H1 (cell line): ENCODE data around the gene RPL6. TPM values are rescaled to one million over a fixed set of nuclear protein-coding genes. Genes with fewer than 3 reads are reported as not detected.

Experiments used
- BACH1 ChIP-seq: IDR thresholded peaks from 2 replicates; pipeline ENCODE4 v1.6.1; 2012; ENCODE audit warnings: low read length, improper control_type of control experiment
- GABPA ChIP-seq: IDR thresholded peaks from 2 replicates; pipeline ENCODE4 v1.6.1; 2011; ENCODE audit warnings: mild to moderate bottlenecking, low read length, moderate library complexity, borderline replicate concordance; ENCODE audit not compliant: insufficient read depth
- KDM1A ChIP-seq: fragments of 200-600, 300-600 bp; sonication (generic); IDR thresholded peaks from 2 replicates; pipeline ENCODE4 v1.7.1; 2016; ENCODE audit warnings: mild to moderate bottlenecking, low read length, borderline replicate concordance
- KDM4A ChIP-seq: IDR thresholded peaks from one replicate; pipeline ENCODE4 v1.7.1; 2012; ENCODE audit warnings: low read depth, mild to moderate bottlenecking, moderate library complexity, low read length, inconsistent platforms; ENCODE audit not compliant: severe bottlenecking
- POLR2A ChIP-seq, 2 experiments: IDR thresholded peaks; 1 replicate in 1 of 2; 2 replicates in 1 of 2; pipeline ENCODE4 v1.6.1; 2011; ENCODE audit warnings: low read depth in 2 of 2, low read length in 2 of 2, mild to moderate bottlenecking in 2 of 2; ENCODE audit errors: control extremely low read depth in 1 of 2
- POLR2AphosphoS5 ChIP-seq: IDR thresholded peaks from 2 replicates; pipeline ENCODE4 v1.6.1; 2011; ENCODE audit warnings: low read depth, low read length
- POU5F1 ChIP-seq: IDR thresholded peaks from 2 replicates; pipeline ENCODE4 v1.6.1; 2011; ENCODE audit warnings: low read depth, mild to moderate bottlenecking, low read length, moderate library complexity
- RNF2 ChIP-seq: fragments of 200-900, 300-1000 bp; sonication (generic); IDR thresholded peaks from 2 replicates; pipeline ENCODE4 v1.7.1; 2016; ENCODE audit warnings: borderline replicate concordance, low read depth, mild to moderate bottlenecking, antibody characterized with exemption, low read length; ENCODE audit not compliant: poor library complexity, severe bottlenecking; ENCODE audit errors: missing control alignments
- SIN3A ChIP-seq, 2 experiments: IDR thresholded peaks in 1 of 2; conservative IDR thresholded peaks in 1 of 2; 2 replicates each; pipeline ENCODE4 v1.6.1; 2011 to 2012; ENCODE audit warnings: low read length in 2 of 2, improper control_type of control experiment in 1 of 2, low read depth in 1 of 2, mild to moderate bottlenecking in 1 of 2
- SIX5 ChIP-seq: IDR thresholded peaks from 2 replicates; pipeline ENCODE4 v1.6.1; 2011; ENCODE audit warnings: mild to moderate bottlenecking, low read depth, low read length
- SP4 ChIP-seq: IDR thresholded peaks from 2 replicates; pipeline ENCODE4 v1.6.1; 2012; ENCODE audit warnings: low read length, inconsistent platforms
- SRF ChIP-seq: IDR thresholded peaks from 2 replicates; pipeline ENCODE4 v1.6.1; 2011; ENCODE audit warnings: mild to moderate bottlenecking, low read depth, low read length, moderate library complexity
- TAF1 ChIP-seq: IDR thresholded peaks from 2 replicates; pipeline ENCODE4 v1.6.1; 2011; ENCODE audit warnings: mild to moderate bottlenecking, low read depth, low read length
- TAF7 ChIP-seq: optimal IDR thresholded peaks from 2 replicates; pipeline ENCODE3; 2011; ENCODE audit warnings: low read depth, mild to moderate bottlenecking, inconsistent platforms, low read length, moderate library complexity, borderline replicate concordance
- TEAD4 ChIP-seq: IDR thresholded peaks from 2 replicates; pipeline ENCODE4 v1.6.1; 2012; ENCODE audit warnings: low read depth, low read length, inconsistent platforms, mixed read lengths
- polyA plus RNA-seq, 7 experiments: library from polyadenylated mRNA; depleted of rRNA in 3 of 7; stranded (reverse) in 5 of 7; unstranded in 2 of 7; fragments of >200 nt in 5 of 7; fragments of 200-250 nt in 2 of 7; gene quantifications; 1 replicate in 5 of 7; 2 replicates in 1 of 7; 4 replicates in 1 of 7; pipeline versions ENCODE4 v1.2.1 to v1.2.3, GENCODE V29; 2011 to 2013; ENCODE audit warnings: missing spikeins in 2 of 7, mixed read lengths in 2 of 7
- total RNA-seq: library from RNA; stranded (reverse); fragmentation: NEBNext Ultra II Directional; extraction: Animal tissue kit (Norgen Biotek cat#: 25700); gene quantifications from 2 replicates; pipeline ENCODE4 v1.2.1, GENCODE V29; 2021
- TF ChIP-seq, protein P1 (sequence below): IDR thresholded peaks from 2 replicates; pipeline ENCODE4 v1.6.1; 2012; ENCODE audit warnings: inconsistent platforms
- TF ChIP-seq, protein P2 (sequence below): IDR thresholded peaks from 2 replicates; pipeline ENCODE4 v1.6.1; 2011; ENCODE audit warnings: low read length, improper control_type of control experiment
- TF ChIP-seq, protein P3 (sequence below): IDR thresholded peaks from 2 replicates; pipeline ENCODE4 v1.6.1; 2012; ENCODE audit warnings: inconsistent platforms
- TF ChIP-seq, protein P4 (sequence below): IDR thresholded peaks from 2 replicates; pipeline ENCODE4 v1.6.1; 2012; ENCODE audit warnings: low read length, inconsistent platforms

The RPL6 gene
- total and polyA plus RNA-seq, 2 of the 8 experiments (the other 6 are each of a cell fraction or from before 2014, with no cell fraction given), result 1,073 to 1,643 TPM

DNA sequence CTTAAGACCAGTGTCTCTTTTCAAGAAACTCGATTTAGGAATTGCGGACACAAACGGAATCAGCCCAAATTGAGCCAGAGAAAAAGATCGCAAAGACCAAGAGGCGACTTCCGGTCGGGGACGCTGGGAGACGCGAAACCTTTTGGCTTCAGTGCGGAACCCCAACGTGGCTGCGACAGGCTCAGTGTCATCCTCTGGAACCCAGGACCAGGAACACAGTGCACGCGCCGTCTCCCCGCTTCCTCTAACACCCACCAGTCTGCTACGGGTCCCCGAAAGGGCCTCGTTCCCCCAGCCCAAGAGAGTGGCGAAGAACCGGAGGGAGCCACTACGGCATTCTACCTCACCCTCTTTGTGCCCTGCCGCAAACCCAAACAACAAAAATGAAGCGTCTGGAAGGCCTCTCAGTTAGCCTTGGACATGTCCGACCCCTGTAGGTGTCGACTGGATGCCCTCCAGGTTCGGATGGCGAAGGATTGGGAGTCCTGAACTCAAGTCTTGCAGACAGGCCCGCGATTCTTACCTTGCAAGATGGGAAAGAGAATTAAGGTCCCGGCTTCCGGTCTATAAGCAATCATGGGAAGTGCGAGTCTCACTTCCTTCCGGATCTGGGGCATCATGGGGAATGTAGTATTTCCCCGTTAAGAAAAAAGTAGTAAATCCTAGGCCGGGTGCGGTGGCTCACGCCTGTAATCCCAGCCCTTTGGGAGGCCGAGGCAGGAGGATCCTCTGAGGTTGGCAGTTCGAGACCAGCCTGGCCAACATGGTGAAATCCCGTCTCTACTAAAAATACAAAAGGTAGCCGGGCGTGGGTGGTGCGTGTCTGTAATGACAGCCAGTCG lies at the start of gene RPL6 (continued):
- TF ChIP-seq TAF1 (peak; percentile 99), GABPA (peak; percentile 89), SP4 (peak; percentile 94), POU5F1 (no peak), SRF (0 out of 2 replicates have a peak, but pooled peaks have one; percentile 6), SIN3A (conservative IDR thresholded peaks at IDR 0.05 in 1 of 2, IDR thresholded peaks at IDR 0.05 in 1 of 2; ENCODE audit: low read depth in 1 of 2, low read length in 2 of 2) (0 out of 4 replicates have a peak, but pooled peaks of 1 of the 2 experiments have one; percentile 53), BACH1 (no peak), TAF7 (peak; percentile 97), POLR2A (IDR thresholded peaks at IDR 0.05; ENCODE audit: control extremely low read depth in 1 of 2, low read depth in 2 of 2, low read length in 2 of 2) (peak; percentile 93 to 97), KDM4A (peak; percentile 60), KDM1A (peak; percentile 94), RNF2 (no peak), POLR2AphosphoS5 (peak; percentile 96), TEAD4 (no peak), SIX5 (peak; percentile 74)
- TF ChIP-seq, protein P1, sequence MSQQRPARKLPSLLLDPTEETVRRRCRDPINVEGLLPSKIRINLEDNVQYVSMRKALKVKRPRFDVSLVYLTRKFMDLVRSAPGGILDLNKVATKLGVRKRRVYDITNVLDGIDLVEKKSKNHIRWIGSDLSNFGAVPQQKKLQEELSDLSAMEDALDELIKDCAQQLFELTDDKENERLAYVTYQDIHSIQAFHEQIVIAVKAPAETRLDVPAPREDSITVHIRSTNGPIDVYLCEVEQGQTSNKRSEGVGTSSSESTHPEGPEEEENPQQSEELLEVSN, result 0 out of 2 replicates have a peak, but pooled peaks have one; percentile 7
- TF ChIP-seq, protein P2, sequence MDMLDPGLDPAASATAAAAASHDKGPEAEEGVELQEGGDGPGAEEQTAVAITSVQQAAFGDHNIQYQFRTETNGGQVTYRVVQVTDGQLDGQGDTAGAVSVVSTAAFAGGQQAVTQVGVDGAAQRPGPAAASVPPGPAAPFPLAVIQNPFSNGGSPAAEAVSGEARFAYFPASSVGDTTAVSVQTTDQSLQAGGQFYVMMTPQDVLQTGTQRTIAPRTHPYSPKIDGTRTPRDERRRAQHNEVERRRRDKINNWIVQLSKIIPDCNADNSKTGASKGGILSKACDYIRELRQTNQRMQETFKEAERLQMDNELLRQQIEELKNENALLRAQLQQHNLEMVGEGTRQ, result no peak
- TF ChIP-seq, protein P3, sequence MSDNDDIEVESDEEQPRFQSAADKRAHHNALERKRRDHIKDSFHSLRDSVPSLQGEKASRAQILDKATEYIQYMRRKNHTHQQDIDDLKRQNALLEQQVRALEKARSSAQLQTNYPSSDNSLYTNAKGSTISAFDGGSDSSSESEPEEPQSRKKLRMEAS, result peak; percentile 81
- TF ChIP-seq, protein P4, sequence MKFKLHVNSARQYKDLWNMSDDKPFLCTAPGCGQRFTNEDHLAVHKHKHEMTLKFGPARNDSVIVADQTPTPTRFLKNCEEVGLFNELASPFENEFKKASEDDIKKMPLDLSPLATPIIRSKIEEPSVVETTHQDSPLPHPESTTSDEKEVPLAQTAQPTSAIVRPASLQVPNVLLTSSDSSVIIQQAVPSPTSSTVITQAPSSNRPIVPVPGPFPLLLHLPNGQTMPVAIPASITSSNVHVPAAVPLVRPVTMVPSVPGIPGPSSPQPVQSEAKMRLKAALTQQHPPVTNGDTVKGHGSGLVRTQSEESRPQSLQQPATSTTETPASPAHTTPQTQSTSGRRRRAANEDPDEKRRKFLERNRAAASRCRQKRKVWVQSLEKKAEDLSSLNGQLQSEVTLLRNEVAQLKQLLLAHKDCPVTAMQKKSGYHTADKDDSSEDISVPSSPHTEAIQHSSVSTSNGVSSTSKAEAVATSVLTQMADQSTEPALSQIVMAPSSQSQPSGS, result peak; percentile 91; the same call in 1 of the 2 replicates
